HCT116 (cell line): ENCODE data around the gene NCBP3. TPM values are rescaled to one million over a fixed set of nuclear protein-coding genes. Genes with fewer than 3 reads are reported as not detected.

Source experiments
- ATAC-seq: fragments of 200-7000 bp; cut with Tn5 transposase; 2 replicates; pipeline ENCODE4 v1.9.1; 2020; ENCODE audit warnings: mild to moderate bottlenecking, moderate library complexity
- BruUV-seq: library from RNA; stranded (reverse); fragments of 400-500 nt; replicated peaks from 2 replicates; lab custom pipeline; 2021; lab: Mats Ljungman, UMichigan
- CTCF ChIA-PET: fragments of 300-600 bp; sonication (Branson Sonifier 250); formaldehyde crosslinking; loops from one replicate; lab custom pipeline; 2021; ENCODE audit warnings: antibody characterized with exemption; lab: Charles Lee
- POLR2A ChIA-PET: fragments of 300-600, 350-600 bp; sonication (Branson Sonifier 250); formaldehyde crosslinking; loops from one replicate; lab custom pipeline; 2021; ENCODE audit warnings: antibody characterized with exemption; lab: Charles Lee
- RAD21 ChIA-PET, 2 experiments: fragments of 300-600 bp; sonication (Branson Sonifier 250); formaldehyde crosslinking; loops; one replicate each; lab custom pipeline; 2023; ENCODE audit warnings: low total read pairs in 2 of 2; ENCODE audit not compliant: uncharacterized antibody in 2 of 2, unreplicated experiment in 2 of 2, low non-redundant PET in 1 of 2; lab: Charles Lee
- DNase-seq: peaks from one replicate; pipeline ENCODE4 v3.0.0-alpha.2; 2010; ENCODE audit warnings: low read depth, low spot score
- H2AFZ ChIP-seq: fragments of 200-600 bp; shearing (Covaris generic), sonication (generic); 2 replicates; pipeline ENCODE4 v1.6.1; 2017; ENCODE audit warnings: low read depth, mixed run types, mixed read lengths, antibody characterized with exemption, low read length; ENCODE audit not compliant: poor library complexity, severe bottlenecking
- H3K27ac ChIP-seq: 2 replicates; pipeline ENCODE4 v1.5.1; 2012; ENCODE audit warnings: low read depth, low read length
- H3K27me3 ChIP-seq: fragments of 200-600 bp; sonication (generic); 2 replicates; pipeline ENCODE4 v1.6.1; 2016; ENCODE audit warnings: mixed run types, low read length, mixed read lengths; ENCODE audit not compliant: insufficient read depth
- H3K36me3 ChIP-seq, 2 experiments: fragments of 200-500 bp in 1 of 2; fragments of 200-600 bp in 1 of 2; sonication (Bioruptor generic) in 1 of 2; sonication (generic) in 1 of 2; 2 replicates each; pipeline versions ENCODE4 v1.5.1 to v1.6.1; 2014 to 2016; ENCODE audit warnings: low read length in 2 of 2, inconsistent platforms in 1 of 2, mixed read lengths in 1 of 2, mixed run types in 1 of 2; ENCODE audit not compliant: insufficient read depth in 2 of 2, control insufficient read depth in 1 of 2
- H3K4me1 ChIP-seq, 2 experiments: fragments of 200-600 bp in 1 of 2; sonication (generic) in 1 of 2; 2 replicates each; pipeline versions ENCODE4 v1.5.1 to v1.6.1; 2012 to 2017; ENCODE audit warnings: low read length in 2 of 2, inconsistent platforms in 1 of 2, mild to moderate bottlenecking in 1 of 2, mixed read lengths in 1 of 2, mixed run types in 1 of 2, moderate library complexity in 1 of 2; ENCODE audit not compliant: insufficient read depth in 2 of 2, control insufficient read depth in 1 of 2
- H3K4me2 ChIP-seq: fragments of 200-600 bp; sonication (generic); 2 replicates; pipeline ENCODE4 v1.6.1; 2017; ENCODE audit warnings: mixed run types, low read length, mixed read lengths
- H3K4me3 ChIP-seq, 2 experiments: fragments of 200-600 bp in 1 of 2; sonication (generic) in 1 of 2; replicated peaks in 1 of 2; 2 replicates each; pipeline ENCODE4 v1.5.1; 2011 to 2016; ENCODE audit warnings: low read length in 2 of 2, control low read depth in 1 of 2, low read depth in 1 of 2, mild to moderate bottlenecking in 1 of 2, mixed read lengths in 1 of 2, mixed run types in 1 of 2
- H3K79me2 ChIP-seq: fragments of 200-600 bp; sonication (generic); 2 replicates; pipeline ENCODE4 v1.6.1; 2017; ENCODE audit warnings: mild to moderate bottlenecking, mixed run types, low read length, moderate library complexity, mixed read lengths; ENCODE audit not compliant: insufficient read depth
- H3K9ac ChIP-seq: fragments of 200-600 bp; sonication (generic); 2 replicates; pipeline ENCODE4 v1.6.1; 2016; ENCODE audit warnings: low read length, mixed read lengths
- H3K9me2 ChIP-seq: fragments of 200-600 bp; sonication (generic), shearing (Covaris generic); 2 replicates; pipeline ENCODE4 v1.6.1; 2017; ENCODE audit warnings: mixed run types, mild to moderate bottlenecking, moderate library complexity; ENCODE audit not compliant: insufficient read depth
- H3K9me3 ChIP-seq, 2 experiments: fragments of 200-500 bp in 1 of 2; fragments of 200-600 bp in 1 of 2; sonication (Bioruptor generic) in 1 of 2; sonication (generic) in 1 of 2; 2 replicates each; pipeline ENCODE4 v1.6.1; 2014 to 2017; ENCODE audit warnings: low read length in 2 of 2, mixed read lengths in 2 of 2, inconsistent platforms in 1 of 2, low read depth in 1 of 2, mild to moderate bottlenecking in 1 of 2, mixed run types in 1 of 2, moderate library complexity in 1 of 2; ENCODE audit not compliant: control insufficient read depth in 1 of 2, insufficient read depth in 1 of 2
- H4K20me1 ChIP-seq: fragments of 200-600 bp; sonication (generic), shearing (Covaris generic); 2 replicates; pipeline ENCODE4 v1.6.1; 2017; ENCODE audit warnings: mixed run types, mild to moderate bottlenecking, moderate library complexity; ENCODE audit not compliant: insufficient read depth
- EZH2 ChIP-seq: fragments of 200-600 bp; sonication (generic); IDR thresholded peaks from 2 replicates; pipeline ENCODE4 v1.6.1; 2017; ENCODE audit warnings: antibody characterized with exemption, mixed run types
- FOSL1 ChIP-seq: IDR thresholded peaks from 2 replicates; pipeline ENCODE4 v1.6.1; 2012; ENCODE audit warnings: low read depth
- POLR2AphosphoS5 ChIP-seq: IDR thresholded peaks from 2 replicates; pipeline ENCODE4 v1.6.1; 2011; ENCODE audit warnings: mild to moderate bottlenecking, low read depth, low read length, moderate library complexity
- RAD21 ChIP-seq: IDR thresholded peaks from 2 replicates; pipeline ENCODE4 v1.6.1; 2012; ENCODE audit warnings: low read depth, mild to moderate bottlenecking
- SRF ChIP-seq: IDR thresholded peaks from 2 replicates; pipeline ENCODE4 v1.6.1; 2012; ENCODE audit warnings: low read depth
- ZFX ChIP-seq: fragments of 450-650 bp; IDR thresholded peaks from 2 replicates; pipeline ENCODE4 v1.6.1; 2017
- ZNF274 ChIP-seq: fragments of 200-500 bp; sonication (Bioruptor generic); IDR thresholded peaks from 2 replicates; pipeline ENCODE4 v1.6.1; 2014; ENCODE audit warnings: mild to moderate bottlenecking, low read depth, low read length, inconsistent platforms
- intact Hi-C: fragments of 100-400 bp; cut with micrococcal nuclease; formaldehyde crosslinking; loops from 2 replicates; pipeline ENCODE4 v1.10.0; 2022
- total RNA-seq: library from RNA; stranded (reverse); gene quantifications from one replicate; pipeline ENCODE4 v1.2.1, GENCODE V29; 2021; ENCODE audit not compliant: unreplicated experiment
- TF ChIP-seq, protein P1 (sequence below): IDR thresholded peaks from 2 replicates; pipeline ENCODE4 v1.6.1; 2012; ENCODE audit warnings: low read depth
- TF ChIP-seq, protein P2 (sequence below): IDR thresholded peaks from 2 replicates; pipeline ENCODE4 v1.6.1; 2011; ENCODE audit warnings: mild to moderate bottlenecking, low read length, moderate library complexity; ENCODE audit not compliant: insufficient replicate concordance; ENCODE audit errors: extremely low read depth
- TF ChIP-seq, protein P3 (sequence below), 3 experiments: fragments of 200-600 bp in 1 of 3; sonication (generic) in 1 of 3; IDR thresholded peaks in 2 of 3; conservative IDR thresholded peaks in 1 of 3; 2 replicates each; pipeline ENCODE4 v1.5.1; 2012 to 2017; ENCODE audit warnings: low read depth in 2 of 3, low read length in 2 of 3, antibody characterized with exemption in 1 of 3, borderline replicate concordance in 1 of 3, control low read depth in 1 of 3, mild to moderate bottlenecking in 1 of 3, mixed read lengths in 1 of 3, mixed run types in 1 of 3, moderate library complexity in 1 of 3; ENCODE audit not compliant: insufficient read depth in 1 of 3

Gene NCBP3
- total RNA-seq, 1 experiment from 2014 or later: 46.5 TPM

DNA sequence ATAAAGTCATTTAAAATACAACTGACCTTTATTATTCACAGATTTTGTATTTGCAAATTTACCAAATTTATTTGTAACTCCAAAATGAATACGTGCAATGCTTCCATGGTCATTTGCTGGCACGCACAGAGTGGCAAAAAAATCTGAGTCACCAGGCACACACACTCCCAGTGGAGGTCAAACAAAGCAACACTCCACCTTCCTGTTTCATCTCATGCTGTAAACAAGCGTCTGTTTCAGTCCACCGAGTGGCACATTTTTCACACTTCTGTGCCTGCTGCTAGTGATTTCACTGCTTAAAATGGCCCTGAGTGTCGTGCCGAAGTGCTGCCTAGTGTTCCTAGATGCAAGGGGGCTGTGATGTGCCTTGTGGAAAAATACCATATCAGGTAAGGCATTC is 27.3 kb downstream of the NCBP3 start:
- no peak overlapping the region for H2AFZ ChIP-seq
- BruUV-seq: no TSS peak
- DNase-seq (no peak), ATAC-seq (no peak)
- H3K9ac ChIP-seq: no peak overlapping the region
- peaks cover 35 to 41% of the 10 kb centered on the region in 2 experiments for H3K36me3 ChIP-seq
- H4K20me1 ChIP-seq: no peaks in the 10 kb centered on the region
- no peaks in the 10 kb centered on the region for H3K9me3 ChIP-seq
- POLR2A ChIA-PET: no interaction called here
- no peaks in the 10 kb centered on the region for H3K9me2 ChIP-seq
- H3K4me1 ChIP-seq: no peaks in the 10 kb centered on the region
- H3K27me3 ChIP-seq: no peaks in the 10 kb centered on the region
- RAD21 ChIA-PET: no interaction called here
- H3K4me3 ChIP-seq: no peak overlapping the region
- H3K79me2 ChIP-seq: peaks cover 5% of the 10 kb centered on the region; the same call in 1 of the 2 replicates
- no peak overlapping the region for H3K4me2 ChIP-seq
- no peak overlapping the region for H3K27ac ChIP-seq
- TF ChIP-seq FOSL1 (no peak), POLR2AphosphoS5 (no peak), EZH2 (no peak), ZNF274 (no peak), ZFX (no peak), RAD21 (no peak), SRF (no peak)
- TF ChIP-seq, protein P1, sequence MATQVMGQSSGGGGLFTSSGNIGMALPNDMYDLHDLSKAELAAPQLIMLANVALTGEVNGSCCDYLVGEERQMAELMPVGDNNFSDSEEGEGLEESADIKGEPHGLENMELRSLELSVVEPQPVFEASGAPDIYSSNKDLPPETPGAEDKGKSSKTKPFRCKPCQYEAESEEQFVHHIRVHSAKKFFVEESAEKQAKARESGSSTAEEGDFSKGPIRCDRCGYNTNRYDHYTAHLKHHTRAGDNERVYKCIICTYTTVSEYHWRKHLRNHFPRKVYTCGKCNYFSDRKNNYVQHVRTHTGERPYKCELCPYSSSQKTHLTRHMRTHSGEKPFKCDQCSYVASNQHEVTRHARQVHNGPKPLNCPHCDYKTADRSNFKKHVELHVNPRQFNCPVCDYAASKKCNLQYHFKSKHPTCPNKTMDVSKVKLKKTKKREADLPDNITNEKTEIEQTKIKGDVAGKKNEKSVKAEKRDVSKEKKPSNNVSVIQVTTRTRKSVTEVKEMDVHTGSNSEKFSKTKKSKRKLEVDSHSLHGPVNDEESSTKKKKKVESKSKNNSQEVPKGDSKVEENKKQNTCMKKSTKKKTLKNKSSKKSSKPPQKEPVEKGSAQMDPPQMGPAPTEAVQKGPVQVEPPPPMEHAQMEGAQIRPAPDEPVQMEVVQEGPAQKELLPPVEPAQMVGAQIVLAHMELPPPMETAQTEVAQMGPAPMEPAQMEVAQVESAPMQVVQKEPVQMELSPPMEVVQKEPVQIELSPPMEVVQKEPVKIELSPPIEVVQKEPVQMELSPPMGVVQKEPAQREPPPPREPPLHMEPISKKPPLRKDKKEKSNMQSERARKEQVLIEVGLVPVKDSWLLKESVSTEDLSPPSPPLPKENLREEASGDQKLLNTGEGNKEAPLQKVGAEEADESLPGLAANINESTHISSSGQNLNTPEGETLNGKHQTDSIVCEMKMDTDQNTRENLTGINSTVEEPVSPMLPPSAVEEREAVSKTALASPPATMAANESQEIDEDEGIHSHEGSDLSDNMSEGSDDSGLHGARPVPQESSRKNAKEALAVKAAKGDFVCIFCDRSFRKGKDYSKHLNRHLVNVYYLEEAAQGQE: no peak
- TF ChIP-seq, protein P2, sequence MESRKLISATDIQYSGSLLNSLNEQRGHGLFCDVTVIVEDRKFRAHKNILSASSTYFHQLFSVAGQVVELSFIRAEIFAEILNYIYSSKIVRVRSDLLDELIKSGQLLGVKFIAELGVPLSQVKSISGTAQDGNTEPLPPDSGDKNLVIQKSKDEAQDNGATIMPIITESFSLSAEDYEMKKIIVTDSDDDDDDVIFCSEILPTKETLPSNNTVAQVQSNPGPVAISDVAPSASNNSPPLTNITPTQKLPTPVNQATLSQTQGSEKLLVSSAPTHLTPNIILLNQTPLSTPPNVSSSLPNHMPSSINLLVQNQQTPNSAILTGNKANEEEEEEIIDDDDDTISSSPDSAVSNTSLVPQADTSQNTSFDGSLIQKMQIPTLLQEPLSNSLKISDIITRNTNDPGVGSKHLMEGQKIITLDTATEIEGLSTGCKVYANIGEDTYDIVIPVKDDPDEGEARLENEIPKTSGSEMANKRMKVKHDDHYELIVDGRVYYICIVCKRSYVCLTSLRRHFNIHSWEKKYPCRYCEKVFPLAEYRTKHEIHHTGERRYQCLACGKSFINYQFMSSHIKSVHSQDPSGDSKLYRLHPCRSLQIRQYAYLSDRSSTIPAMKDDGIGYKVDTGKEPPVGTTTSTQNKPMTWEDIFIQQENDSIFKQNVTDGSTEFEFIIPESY: no peak
- TF ChIP-seq, protein P3, sequence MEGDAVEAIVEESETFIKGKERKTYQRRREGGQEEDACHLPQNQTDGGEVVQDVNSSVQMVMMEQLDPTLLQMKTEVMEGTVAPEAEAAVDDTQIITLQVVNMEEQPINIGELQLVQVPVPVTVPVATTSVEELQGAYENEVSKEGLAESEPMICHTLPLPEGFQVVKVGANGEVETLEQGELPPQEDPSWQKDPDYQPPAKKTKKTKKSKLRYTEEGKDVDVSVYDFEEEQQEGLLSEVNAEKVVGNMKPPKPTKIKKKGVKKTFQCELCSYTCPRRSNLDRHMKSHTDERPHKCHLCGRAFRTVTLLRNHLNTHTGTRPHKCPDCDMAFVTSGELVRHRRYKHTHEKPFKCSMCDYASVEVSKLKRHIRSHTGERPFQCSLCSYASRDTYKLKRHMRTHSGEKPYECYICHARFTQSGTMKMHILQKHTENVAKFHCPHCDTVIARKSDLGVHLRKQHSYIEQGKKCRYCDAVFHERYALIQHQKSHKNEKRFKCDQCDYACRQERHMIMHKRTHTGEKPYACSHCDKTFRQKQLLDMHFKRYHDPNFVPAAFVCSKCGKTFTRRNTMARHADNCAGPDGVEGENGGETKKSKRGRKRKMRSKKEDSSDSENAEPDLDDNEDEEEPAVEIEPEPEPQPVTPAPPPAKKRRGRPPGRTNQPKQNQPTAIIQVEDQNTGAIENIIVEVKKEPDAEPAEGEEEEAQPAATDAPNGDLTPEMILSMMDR (IDR thresholded peaks at IDR 0.05 in 2 of 3, conservative IDR thresholded peaks at IDR 0.05 in 1 of 3; ENCODE audit: borderline replicate concordance in 1 of 3, insufficient read depth in 1 of 3, low read depth in 2 of 3, low read length in 2 of 3): no peak
- TF ChIP-seq, all 23 proteins: peak for 0
- intact Hi-C loops: no loop called here
- CTCF ChIA-PET: interaction anchor here (1.2 kb wide), 1 partner anchor 9 kb away, joined by 4 read pairs; no protein-coding TSS in a partner anchor
